ENCODE results near the gene CALML4. TPM values are rescaled to one million over a fixed set of nuclear protein-coding genes. Genes with fewer than 3 reads are reported as not detected.

The CALML4 gene, protein sequence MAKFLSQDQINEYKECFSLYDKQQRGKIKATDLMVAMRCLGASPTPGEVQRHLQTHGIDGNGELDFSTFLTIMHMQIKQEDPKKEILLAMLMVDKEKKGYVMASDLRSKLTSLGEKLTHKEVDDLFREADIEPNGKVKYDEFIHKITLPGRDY
- total RNA-seq, result 0.50 and 3.6 TPM in 2 replicates

DNA sequence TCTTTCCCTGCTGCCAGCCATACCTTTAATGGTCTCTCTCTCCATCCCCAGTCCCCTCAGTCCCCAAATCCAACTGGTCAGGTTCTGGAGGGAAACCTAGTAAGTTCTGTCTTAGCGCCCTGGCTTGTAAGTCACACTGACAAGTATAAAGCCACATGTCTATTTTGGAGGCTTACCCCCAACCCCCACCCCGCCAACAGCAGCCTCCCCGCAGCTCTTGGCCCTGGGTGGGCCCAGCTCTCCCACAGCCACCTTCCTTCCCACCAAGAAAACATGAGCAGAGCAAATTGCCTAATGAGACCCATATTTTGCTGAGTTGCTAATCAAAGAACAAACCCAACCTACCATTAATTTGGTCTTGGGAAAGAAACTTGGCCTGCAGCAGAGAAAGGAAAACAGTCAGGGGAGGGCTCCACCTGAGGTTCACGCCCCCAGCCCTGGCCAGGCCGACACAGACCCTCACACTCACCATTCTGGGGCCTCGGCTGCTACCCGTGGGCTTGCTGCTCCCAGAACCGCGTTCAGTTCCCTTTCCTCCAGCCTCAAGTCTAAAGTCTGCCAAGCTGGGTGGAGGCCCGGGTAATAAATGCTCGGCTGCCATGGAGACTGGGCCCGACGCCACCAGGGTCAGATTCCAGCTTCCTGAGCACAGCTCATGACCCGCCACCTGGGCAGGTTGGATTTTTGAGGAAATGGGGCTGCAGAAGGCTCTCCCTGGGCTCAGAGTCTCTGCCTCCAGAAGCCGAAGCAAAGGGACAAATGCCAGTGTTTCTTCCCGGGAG is at the start of gene CALML4:
CALML4 (minus strand) TSS at position 557 of the 782 bp plus-strand sequence; CDS start at position 472, 85 bp downstream.

DNA sequence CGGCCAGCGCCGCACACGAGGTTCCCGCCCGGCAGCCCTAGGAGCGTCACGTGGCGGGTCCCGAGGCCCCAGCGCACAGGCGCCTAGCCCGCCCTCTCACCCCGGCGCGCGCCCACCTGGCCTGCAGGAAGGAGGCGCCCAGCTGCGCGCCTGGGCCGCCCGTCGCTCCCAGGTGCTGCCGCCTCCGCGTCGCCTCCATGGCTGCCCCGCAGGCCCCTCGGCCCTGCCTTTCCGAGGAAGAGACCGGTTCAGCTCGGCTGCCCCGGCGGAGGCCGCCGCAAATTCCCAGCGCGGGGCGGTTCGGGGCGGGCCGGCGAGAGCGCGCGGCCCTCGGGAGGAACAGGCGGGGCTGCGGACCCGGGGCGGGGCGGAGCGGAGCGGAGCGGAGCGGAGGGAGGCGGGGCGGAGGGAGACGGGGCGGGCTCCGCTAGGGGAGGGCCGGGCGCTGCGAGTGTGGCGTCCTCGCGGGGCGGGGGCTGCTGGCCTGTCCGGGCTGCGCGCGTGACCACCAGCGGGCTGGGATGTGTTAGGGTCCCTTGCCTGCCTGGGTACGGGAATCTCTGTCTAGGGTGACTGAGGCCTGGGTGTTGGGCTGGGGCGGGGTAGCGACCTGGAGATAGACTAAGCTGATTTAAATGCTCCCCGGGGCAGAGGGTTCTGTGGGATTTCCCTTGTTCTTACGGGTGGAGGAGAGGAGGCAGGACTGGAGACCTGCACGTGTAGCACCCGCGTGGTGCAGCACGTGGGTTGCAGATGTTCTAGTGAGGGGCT is 24.4 kb upstream of the CALML4 start, which contains the start of gene CLN6:
CLN6 (minus strand) TSS at position 343 of the 771 bp plus-strand sequence; CDS start at position 199, 144 bp downstream.

Other genes with a start within 250 kb of the CALML4 start
- 15.1 and 20.8 TPM in 2 replicates for gene PIAS1, start 151.0 kb downstream of the CALML4 start, total RNA-seq
- gene CLN6, start 24.4 kb upstream of the CALML4 start, total RNA-seq, result 6.6 and 10.5 TPM in 2 replicates
- 41.6 and 51.3 TPM in 2 replicates for gene FEM1B, start 72.4 kb upstream of the CALML4 start, total RNA-seq
- 3.1 and 8.6 TPM in 2 replicates for gene ITGA11, start 226.8 kb upstream of the CALML4 start, total RNA-seq